Gastrocnemius medialis (tissue), 4 donors: ENCODE measurements around the gene SIRPA. TPM values are rescaled to one million over a fixed set of nuclear protein-coding genes. Genes with fewer than 3 reads are reported as not detected.

Experiments used
- ATAC-seq, 2 donors: fragments of 150-250 bp; one replicate each; pipeline ENCODE4 v1.9.1; 2016
- DNase-seq, 2 donors: peaks; one replicate each; pipeline ENCODE4 v3.0.0-alpha.2; 2019
- H3K27ac ChIP-seq, 4 donors: fragments of 200-600 bp; sonication (generic); 1 replicate in 1 of 4; 2 replicates in 3 of 4; pipeline ENCODE4 v1.5.1; 2016 to 2018; ENCODE audit warnings: mild to moderate bottlenecking in 2 of 4, moderate library complexity in 1 of 4
- H3K27me3 ChIP-seq, 3 donors: fragments of 200-600 bp; sonication (generic) in 2 of 3; 1 replicate in 1 of 3; 2 replicates in 2 of 3; pipeline versions ENCODE4 v1.5.1 to v1.6.0; 2016 to 2019; ENCODE audit warnings: mild to moderate bottlenecking in 1 of 3, moderate library complexity in 1 of 3
- H3K36me3 ChIP-seq, 2 donors: fragments of 200-600 bp; sonication (generic) in 1 of 2; one replicate each; pipeline ENCODE4 v1.5.1; 2017 to 2018
- H3K4me1 ChIP-seq, 2 donors: fragments of 200-600 bp; sonication (generic) in 1 of 2; one replicate each; pipeline ENCODE4 v1.5.1; 2016 to 2017; ENCODE audit warnings: mild to moderate bottlenecking in 2 of 2
- H3K4me3 ChIP-seq, 4 donors: fragments of 200-600 bp; sonication (generic) in 3 of 4; 1 replicate in 1 of 4; 2 replicates in 3 of 4; pipeline ENCODE4 v1.5.1; 2016 to 2019; ENCODE audit warnings: mild to moderate bottlenecking in 2 of 4
- H3K9me3 ChIP-seq, 3 donors: fragments of 200-600 bp; sonication (generic) in 2 of 3; 1 replicate in 1 of 3; 2 replicates in 2 of 3; pipeline ENCODE4 v1.5.1; 2016 to 2019
- POLR2A ChIP-seq, 2 donors: fragments of 450-650 bp; IDR thresholded peaks; one replicate each; pipeline ENCODE4 v1.6.1; 2017; ENCODE audit warnings: antibody characterized with exemption in 2 of 2, mild to moderate bottlenecking in 2 of 2, moderate library complexity in 2 of 2
- in situ Hi-C, 4 donors: fragments of 200-750 bp; cut with MboI; loops; one replicate each; pipeline versions ENCODE4 v1.15.0 to v1.8.0; 2017; ENCODE audit warnings: low sequenced_read_pairs in 4 of 4
- intact Hi-C: fragments of 100-400 bp; cut with DNase I; formaldehyde crosslinking; loops from one replicate; pipeline ENCODE4 v1.15.1; 2023; ENCODE audit warnings: low total_unique reads
- total RNA-seq, 4 donors: library from RNA; depleted of rRNA; stranded (reverse); fragments of >200 nt; gene quantifications; one replicate each; pipeline versions ENCODE4 v1.1.0 to v1.2.3, GENCODE V29; 2016
- TF ChIP-seq, protein P1 (sequence below), 5 experiments: fragments of 450-650 bp in 3 of 5; fragments of 200-600 bp in 2 of 5; sonication (generic) in 2 of 5; IDR thresholded peaks in 4 of 5; conservative IDR thresholded peaks in 1 of 5; 1 replicate in 4 of 5; 2 replicates in 1 of 5; pipeline ENCODE4 v1.5.1; 2016 to 2019; ENCODE audit warnings: antibody characterized with exemption in 5 of 5, mild to moderate bottlenecking in 3 of 5, moderate library complexity in 3 of 5

SIRPA gene
- total RNA-seq, 4 donors from 2014 or later = 14.6 to 62.0 (median 20.6) TPM

DNA sequence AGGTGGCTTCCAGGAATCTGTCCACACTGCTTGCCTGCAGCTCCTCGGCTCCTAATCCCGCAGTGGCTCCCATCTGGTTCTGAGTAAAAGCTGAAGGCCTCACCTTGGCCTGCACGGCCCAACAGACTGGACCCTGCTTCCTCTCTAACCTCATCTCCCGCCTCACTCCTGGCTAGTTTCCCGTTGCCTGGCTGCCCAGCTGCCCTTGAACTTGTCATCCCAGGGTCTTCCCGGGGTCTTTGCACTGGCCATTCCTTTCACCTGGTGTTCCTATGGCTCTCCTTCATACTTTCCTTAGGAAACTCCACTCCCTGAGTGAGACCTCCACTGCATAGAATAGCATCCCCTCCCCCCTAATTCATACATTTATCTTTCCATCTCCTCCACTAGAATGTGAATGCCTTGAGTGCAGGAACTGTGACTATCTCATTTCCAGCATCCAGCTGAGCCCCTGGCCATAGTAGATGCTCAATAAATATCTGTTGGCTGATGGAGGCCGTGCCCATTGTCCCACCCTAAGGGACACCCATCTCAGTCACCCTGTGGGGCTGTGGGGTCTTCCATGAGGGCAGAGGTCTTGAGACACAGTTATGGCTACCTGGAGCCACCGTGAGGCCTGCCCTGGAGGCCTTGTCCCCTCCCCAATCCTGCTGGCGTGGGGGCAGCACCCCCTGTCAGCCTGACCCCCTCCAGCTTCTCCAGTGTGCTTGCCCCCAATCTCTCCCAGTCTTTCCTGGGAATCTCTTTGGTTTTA is 9.1 kb upstream of the SIRPA start:
- no peak for DNase-seq
- Histone ChIP-seq H3K36me3 (no peaks in the 10 kb centered on the region), H3K27ac (no peak overlapping the region), H3K4me1 (peaks cover 19 to 20% of the 10 kb centered on the region in 2 donors), H3K27me3 (no peaks in the 10 kb centered on the region), H3K4me3 (no peak overlapping the region), H3K9me3 (no peaks in the 10 kb centered on the region)
- intact Hi-C loops (no loop called here), in situ Hi-C loops (no loop called here)
- no peak for ATAC-seq
- TF ChIP-seq POLR2A (IDR thresholded peaks at IDR 0.05) = no peak
- TF ChIP-seq, protein P1, sequence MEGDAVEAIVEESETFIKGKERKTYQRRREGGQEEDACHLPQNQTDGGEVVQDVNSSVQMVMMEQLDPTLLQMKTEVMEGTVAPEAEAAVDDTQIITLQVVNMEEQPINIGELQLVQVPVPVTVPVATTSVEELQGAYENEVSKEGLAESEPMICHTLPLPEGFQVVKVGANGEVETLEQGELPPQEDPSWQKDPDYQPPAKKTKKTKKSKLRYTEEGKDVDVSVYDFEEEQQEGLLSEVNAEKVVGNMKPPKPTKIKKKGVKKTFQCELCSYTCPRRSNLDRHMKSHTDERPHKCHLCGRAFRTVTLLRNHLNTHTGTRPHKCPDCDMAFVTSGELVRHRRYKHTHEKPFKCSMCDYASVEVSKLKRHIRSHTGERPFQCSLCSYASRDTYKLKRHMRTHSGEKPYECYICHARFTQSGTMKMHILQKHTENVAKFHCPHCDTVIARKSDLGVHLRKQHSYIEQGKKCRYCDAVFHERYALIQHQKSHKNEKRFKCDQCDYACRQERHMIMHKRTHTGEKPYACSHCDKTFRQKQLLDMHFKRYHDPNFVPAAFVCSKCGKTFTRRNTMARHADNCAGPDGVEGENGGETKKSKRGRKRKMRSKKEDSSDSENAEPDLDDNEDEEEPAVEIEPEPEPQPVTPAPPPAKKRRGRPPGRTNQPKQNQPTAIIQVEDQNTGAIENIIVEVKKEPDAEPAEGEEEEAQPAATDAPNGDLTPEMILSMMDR (IDR thresholded peaks at IDR 0.05 in 4 of 5, conservative IDR thresholded peaks at IDR 0.05 in 1 of 5) = no peak

DNA sequence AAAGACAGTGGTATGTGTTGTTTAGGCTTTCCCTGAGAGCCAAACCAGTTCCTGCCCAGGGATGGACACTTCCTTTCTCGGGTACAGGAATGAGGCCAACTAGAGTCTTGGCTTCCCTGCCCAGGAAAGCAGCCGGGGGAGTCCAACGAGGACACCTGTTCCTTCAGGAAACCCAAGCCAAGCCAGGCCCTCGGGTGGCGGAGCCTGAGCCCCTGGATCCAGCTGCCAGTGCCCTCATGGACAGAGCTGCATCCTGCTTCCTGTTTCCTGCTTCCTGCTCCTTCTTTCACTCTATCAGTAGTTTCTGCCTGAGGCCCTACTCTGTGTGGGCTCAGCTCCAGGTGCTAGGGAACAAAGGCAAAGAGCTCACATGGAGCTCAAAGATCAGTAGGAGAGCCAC is 7.9 kb upstream of the SIRPA start:
- H3K36me3 ChIP-seq = no peaks in the 10 kb centered on the region
- TF ChIP-seq, protein P1 (IDR thresholded peaks at IDR 0.05 in 4 of 5, conservative IDR thresholded peaks at IDR 0.05 in 1 of 5) = no peak
- TF ChIP-seq POLR2A (IDR thresholded peaks at IDR 0.05) = no peak
- H3K27me3 ChIP-seq = no peaks in the 10 kb centered on the region
- peaks cover 10 to 12% of the 10 kb centered on the region in 2 donors for H3K4me1 ChIP-seq
- ATAC-seq (peak; percentile 54 to 77), DNase-seq (peak in 1 of 2 donors; percentile 56)
- intact Hi-C loops = no loop called here
- no peak overlapping the region for H3K27ac ChIP-seq
- no peak overlapping the region for H3K4me3 ChIP-seq
- in situ Hi-C loops = no loop called here
- no peaks in the 10 kb centered on the region for H3K9me3 ChIP-seq

DNA sequence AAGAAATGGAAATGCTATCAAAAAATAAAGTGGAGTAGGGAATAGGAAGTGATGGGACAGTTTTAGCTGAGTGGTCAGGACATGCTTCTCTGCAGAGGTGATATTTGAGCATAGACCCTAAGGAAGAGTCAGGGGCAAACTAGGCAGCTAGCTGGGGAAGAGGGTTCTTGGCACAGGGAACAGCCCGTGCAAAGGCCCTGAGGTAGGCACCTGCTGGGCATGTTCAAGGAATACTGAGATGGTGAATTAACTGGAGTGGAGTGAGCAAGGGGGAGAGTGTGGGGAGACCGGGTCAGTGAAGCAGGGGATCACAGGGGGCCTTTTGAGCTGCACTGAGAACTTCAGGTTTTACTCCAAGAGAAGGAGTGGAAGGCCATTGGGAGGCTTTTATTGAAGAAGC is 7.5 kb upstream of the SIRPA start:
- no peak overlapping the region for H3K4me3 ChIP-seq
- H3K27ac ChIP-seq = no peak overlapping the region
- DNase-seq (no peak), ATAC-seq (no peak)
- intact Hi-C loops = no loop called here
- in situ Hi-C loops = no loop called here
- H3K27me3 ChIP-seq = no peaks in the 10 kb centered on the region
- no peaks in the 10 kb centered on the region for H3K9me3 ChIP-seq
- H3K36me3 ChIP-seq = no peaks in the 10 kb centered on the region
- H3K4me1 ChIP-seq = peaks cover 10 to 12% of the 10 kb centered on the region in 2 donors
- TF ChIP-seq, protein P1 (IDR thresholded peaks at IDR 0.05 in 4 of 5, conservative IDR thresholded peaks at IDR 0.05 in 1 of 5) = no peak
- TF ChIP-seq POLR2A (IDR thresholded peaks at IDR 0.05) = no peak

DNA sequence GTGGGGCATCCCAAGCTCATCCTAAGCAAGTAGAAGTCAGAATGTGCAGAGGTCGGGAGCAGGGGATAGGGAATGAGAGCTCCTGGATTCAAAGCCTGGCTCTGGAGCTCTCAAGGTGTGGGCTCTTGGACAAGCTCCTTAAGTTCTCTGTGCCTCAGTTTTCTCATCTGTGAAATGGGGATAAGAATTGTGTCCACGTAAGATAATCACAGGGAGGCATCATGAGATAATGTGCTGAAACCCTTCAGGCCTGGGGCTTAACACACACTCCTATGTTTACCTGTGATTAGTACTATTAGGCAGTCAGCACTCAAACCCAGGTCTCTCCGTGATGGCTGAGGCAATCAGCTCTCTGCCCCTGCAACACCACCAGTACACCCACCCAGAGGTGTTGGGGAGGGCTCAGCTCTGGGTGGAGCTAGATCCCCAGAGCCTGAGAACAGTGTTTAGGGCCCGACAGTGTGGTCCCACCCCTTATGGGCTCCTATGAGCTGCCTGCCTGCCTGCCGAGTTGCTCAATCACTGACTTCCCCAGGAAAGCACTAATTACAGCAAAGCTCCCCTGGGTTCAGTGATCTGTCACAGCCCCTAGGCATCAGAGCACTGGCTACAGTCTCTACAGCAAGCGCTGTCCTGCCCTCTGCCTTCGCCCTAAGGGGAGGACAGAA is 6.3 kb upstream of the SIRPA start:
- ATAC-seq = no peak
- no peak for TF ChIP-seq POLR2A (IDR thresholded peaks at IDR 0.05)
- TF ChIP-seq, protein P1 (IDR thresholded peaks at IDR 0.05 in 4 of 5, conservative IDR thresholded peaks at IDR 0.05 in 1 of 5) = no peak
- Histone ChIP-seq H3K4me3 (no peak overlapping the region), H3K27me3 (no peaks in the 10 kb centered on the region), H3K27ac (no peak overlapping the region), H3K4me1 (peaks cover 10 to 12% of the 10 kb centered on the region in 2 donors), H3K9me3 (no peaks in the 10 kb centered on the region), H3K36me3 (no peaks in the 10 kb centered on the region)
- DNase-seq = no peak
- intact Hi-C loops = no loop called here
- in situ Hi-C loops = no loop called here
